Measurements from ENCODE around the gene PPIC. TPM values are rescaled to one million over a fixed set of nuclear protein-coding genes. Genes with fewer than 3 reads are reported as not detected.

Gene PPIC
- total RNA-seq (2013): not detected
- polyA plus RNA-seq: not detected
- not detected in 2 replicates for polyA minus RNA-seq
- 0 to 0.35 (median 0) reads per million in 11 experiments for total RNA-seq

GRCh38 chr5:123036391-123037103 is at the start of gene PPIC:
Gene PPIC (minus strand): TSS chr5:123036725. CDS start chr5:123036625, 100 bp downstream.
- no peaks in the 10 kb centered on the region for H4K20me1 ChIP-seq (ENCODE audit: insufficient read depth, low read length)
- H3K9me3 Mint-ChIP-seq: peaks cover 0 to 14% (median 2%) of the 10 kb centered on the region in 7 donors
- peaks cover 11 to 19% of the 10 kb centered on the region in 2 donors for H3K4me1 ChIP-seq (ENCODE audit: control insufficient read depth in 1 of 2, insufficient read depth in 2 of 2, low read length in 2 of 2)
- no peak within 1 kb of the TSS for H3K27ac ChIP-seq (ENCODE audit: low read depth in 1 of 2, low read length in 2 of 2)
- no peaks in the 10 kb centered on the region for H3K79me2 ChIP-seq (ENCODE audit: insufficient read depth, low read length)
- H3K36me3 ChIP-seq (replicated peaks in 1 of 2; ENCODE audit: control insufficient read depth in 1 of 2, insufficient read depth in 2 of 2, low read length in 2 of 2): no peaks in the 10 kb centered on the region
- H3K36me3 Mint-ChIP-seq: no peaks in the 10 kb centered on the region
- peaks cover 52 to 74% (median 68%) of the 10 kb centered on the region in 3 donors for H3K27me3 Mint-ChIP-seq (ENCODE audit: low read depth in 3 of 3)
- peak within 1 kb of the TSS; percentile 6 for H3K9ac ChIP-seq (ENCODE audit: insufficient read depth, low read length, poor library complexity, severe bottlenecking)
- intact Hi-C loops (cut with micrococcal nuclease): no loop called here
- WGBS (ENCODE audit: insufficient coverage): under 1% methylated on average over 84 of the region's 84 CpGs
- TF ChIP-seq CTCF (IDR thresholded peaks at IDR 0.05): no peak
- H3K27me3 ChIP-seq (ENCODE audit: control insufficient read depth in 2 of 2, insufficient read depth in 2 of 2, low read length in 2 of 2): peaks cover 60 to 78% of the 10 kb centered on the region in 2 donors
- H3K9me3 ChIP-seq (replicated peaks in 1 of 2; ENCODE audit: control insufficient read depth in 1 of 2, insufficient read depth in 1 of 2, low read length in 2 of 2): peaks cover 0 to 20% of the 10 kb centered on the region in 2 donors
- H3K4me3 Mint-ChIP-seq: peak within 1 kb of the TSS; percentile 75 to 91
- H3K4me1 Mint-ChIP-seq: peaks cover 12% of the 10 kb centered on the region
- no peak for DNase-seq
- peak within 1 kb of the TSS; percentile 81 for H3K4me2 ChIP-seq (replicated peaks; ENCODE audit: extremely low read depth, low read length, poor library complexity, severe bottlenecking)
- peak within 1 kb of the TSS; percentile 28 to 74 (median 32) for H3K4me3 ChIP-seq (replicated peaks in 1 of 3; ENCODE audit: low read depth in 2 of 3, low read length in 3 of 3)
- peak within 1 kb of the TSS; percentile 71 for H2AFZ ChIP-seq (ENCODE audit: insufficient read depth, low read depth, low read length, poor library complexity, severe bottlenecking)
- H3K27ac Mint-ChIP-seq: no peak within 1 kb of the TSS

GRCh38 chr5:123085638-123086286 is 49.2 kb upstream of the PPIC start:
- peak overlapping the region in 1 of 2 donors; percentile 75 for H3K4me3 Mint-ChIP-seq
- H3K9me3 ChIP-seq (replicated peaks in 1 of 2; ENCODE audit: control insufficient read depth in 1 of 2, insufficient read depth in 1 of 2, low read length in 2 of 2): peaks cover 0 to 26% of the 10 kb centered on the region in 2 donors
- no peaks in the 10 kb centered on the region for H3K36me3 ChIP-seq (replicated peaks in 1 of 2; ENCODE audit: control insufficient read depth in 1 of 2, insufficient read depth in 2 of 2, low read length in 2 of 2)
- H3K27me3 ChIP-seq (ENCODE audit: control insufficient read depth in 2 of 2, insufficient read depth in 2 of 2, low read length in 2 of 2): peaks cover 69 to 94% of the 10 kb centered on the region in 2 donors
- no peak for TF ChIP-seq CTCF (IDR thresholded peaks at IDR 0.05)
- H3K4me1 ChIP-seq (ENCODE audit: control insufficient read depth in 1 of 2, insufficient read depth in 2 of 2, low read length in 2 of 2): peaks cover 7 to 17% of the 10 kb centered on the region in 2 donors
- H3K27me3 Mint-ChIP-seq (ENCODE audit: low read depth in 3 of 3): peaks cover 68 to 97% (median 77%) of the 10 kb centered on the region in 3 donors
- intact Hi-C loops (cut with micrococcal nuclease): no loop called here
- no peak overlapping the region for H3K27ac ChIP-seq (ENCODE audit: low read depth in 1 of 2, low read length in 2 of 2)
- no peaks in the 10 kb centered on the region for H4K20me1 ChIP-seq (ENCODE audit: insufficient read depth, low read length)
- H3K9me3 Mint-ChIP-seq: peaks cover 0 to 22% (median 7%) of the 10 kb centered on the region in 7 donors
- peaks cover 10% of the 10 kb centered on the region for H3K4me1 Mint-ChIP-seq
- no peaks in the 10 kb centered on the region for H3K79me2 ChIP-seq (ENCODE audit: insufficient read depth, low read length)
- peaks cover 0 to 3% of the 10 kb centered on the region in 2 donors for H3K36me3 Mint-ChIP-seq
- H3K9ac ChIP-seq (ENCODE audit: insufficient read depth, low read length, poor library complexity, severe bottlenecking): no peak overlapping the region
- H2AFZ ChIP-seq (ENCODE audit: insufficient read depth, low read depth, low read length, poor library complexity, severe bottlenecking): no peak overlapping the region
- WGBS (ENCODE audit: insufficient coverage): 0% methylated on average over 1 of the region's 12 CpGs
- DNase-seq: no peak
- H3K4me2 ChIP-seq (replicated peaks; ENCODE audit: extremely low read depth, low read length, poor library complexity, severe bottlenecking): no peak overlapping the region
- H3K27ac Mint-ChIP-seq: no peak overlapping the region
- H3K4me3 ChIP-seq (replicated peaks in 1 of 3; ENCODE audit: low read depth in 2 of 3, low read length in 3 of 3): no peak overlapping the region

Measured in CD14-positive monocyte (primary cell).